NCI-H2196 treated with DMSO at 0.1 percent for 48 hours (cell line): ENCODE data around the gene CTSC.

Experiments
- DNase-seq: peaks from one replicate; lab custom pipeline; 2025; ENCODE audit not compliant: unreplicated experiment; lab: John Stamatoyannopoulos, UW

CTSC gene

GRCh38 chr11:88320149-88320559, 17.4 kb downstream of the CTSC start:
- DNase-seq: no peak

GRCh38 chr11:88318017-88318416, 19.5 kb downstream of the CTSC start:
- no peak for DNase-seq

GRCh38 chr11:88317536-88317935, 20.0 kb downstream of the CTSC start:
- DNase-seq: no peak

GRCh38 chr11:88315981-88316441, 21.5 kb downstream of the CTSC start:
- DNase-seq: no peak

GRCh38 chr11:88315015-88315414, 22.5 kb downstream of the CTSC start:
- no peak for DNase-seq

- no peak for DNase-seq
Measured at GRCh38 chr11:88313441-88313840, 24.1 kb downstream of the CTSC start.

- DNase-seq: no peak
Measured at GRCh38 chr11:88312628-88313027, 24.9 kb downstream of the CTSC start.

GRCh38 chr11:88310246-88310645, 27.3 kb downstream of the CTSC start:
- no peak for DNase-seq

- DNase-seq: no peak
Measured at GRCh38 chr11:88308576-88308975, 29.0 kb downstream of the CTSC start.

- no peak for DNase-seq
Measured at GRCh38 chr11:88307749-88308425, 29.6 kb downstream of the CTSC start.

GRCh38 chr11:88306785-88307184, 30.8 kb downstream of the CTSC start:
- DNase-seq: no peak

GRCh38 chr11:88305430-88305829, 32.1 kb downstream of the CTSC start:
- DNase-seq: no peak

GRCh38 chr11:88304352-88304751, 33.2 kb downstream of the CTSC start:
- no peak for DNase-seq

GRCh38 chr11:88303037-88303436, 34.5 kb downstream of the CTSC start:
- no peak for DNase-seq

- DNase-seq: no peak
Measured at GRCh38 chr11:88301488-88302140, 35.9 kb downstream of the CTSC start.

GRCh38 chr11:88300888-88301487, 36.5 kb downstream of the CTSC start:
- DNase-seq: no peak

- DNase-seq: no peak
Measured at GRCh38 chr11:88297863-88298262, 39.7 kb downstream of the CTSC start.

- DNase-seq: no peak
Measured at GRCh38 chr11:88297421-88297820, 40.1 kb downstream of the CTSC start.

- no peak for DNase-seq
Measured at GRCh38 chr11:88295028-88295427, 42.5 kb downstream of the CTSC start.

- no peak for DNase-seq
Measured at GRCh38 chr11:88293931-88294330, 43.6 kb downstream of the CTSC start.

GRCh38 chr11:88292171-88292843, 45.2 kb downstream of the CTSC start:
- peak; percentile 54 for DNase-seq

GRCh38 chr11:88288560-88288959, 49.0 kb downstream of the CTSC start:
- DNase-seq: no peak
